Caco-2 (cell line): ENCODE results near the gene TNFRSF13B. TPM values are rescaled to one million over a fixed set of nuclear protein-coding genes. Genes with fewer than 3 reads are reported as not detected.

ENCODE experiments used
- BruUV-seq: library from RNA; stranded (reverse); fragments of 400-500 nt; replicated peaks from 2 replicates; lab custom pipeline; 2021; lab: Mats Ljungman, UMichigan
- CTCF ChIA-PET: fragments of 300-600 bp; sonication (Branson Sonifier 250); formaldehyde crosslinking; loops from one replicate; lab custom pipeline; 2022; ENCODE audit warnings: antibody characterized with exemption; lab: Charles Lee
- POLR2A ChIA-PET: fragments of 300-600 bp; sonication (Branson Sonifier 250); formaldehyde crosslinking; loops from one replicate; lab custom pipeline; 2022; ENCODE audit warnings: antibody characterized with exemption; lab: Charles Lee
- DNase-seq, 2 experiments: peaks; one replicate each; pipeline versions ENCODE4 v3.0.0 to v3.0.0-alpha.2; 2020 to 2022
- H3K27me3 ChIP-seq: replicated peaks from 2 replicates; pipeline ENCODE4 v1.6.0; 2011; ENCODE audit warnings: low read length; ENCODE audit not compliant: control insufficient read depth, insufficient read depth
- H3K36me3 ChIP-seq: 2 replicates; pipeline ENCODE4 v1.5.1; 2011; ENCODE audit warnings: low read length; ENCODE audit not compliant: control insufficient read depth, insufficient read depth
- H3K4me1 ChIP-seq: fragments of 250-450 bp; sonication (Bioruptor Pico); 2 replicates; pipeline ENCODE4 v1.5.1; 2020; ENCODE audit warnings: mild to moderate bottlenecking
- H3K4me3 ChIP-seq: 2 replicates; pipeline ENCODE4 v1.5.1; 2011; ENCODE audit warnings: low read depth, mild to moderate bottlenecking, control low read depth, low read length
- H3K9me3 ChIP-seq: fragments of 250-450 bp; sonication (Bioruptor Pico); 2 replicates; pipeline ENCODE4 v1.5.1; 2020; ENCODE audit warnings: mild to moderate bottlenecking, moderate library complexity
- H3K27ac Mint-ChIP-seq: one replicate; pipeline ENCODE4 v1.8.0; 2022; ENCODE audit warnings: mixed read lengths; ENCODE audit not compliant: unreplicated experiment
- H3K27me3 Mint-ChIP-seq: one replicate; pipeline ENCODE4 v1.8.0; 2022; ENCODE audit warnings: mixed read lengths; ENCODE audit not compliant: insufficient read depth, unreplicated experiment
- H3K36me3 Mint-ChIP-seq: one replicate; pipeline ENCODE4 v1.8.0; 2022; ENCODE audit warnings: mild to moderate bottlenecking, mixed read lengths; ENCODE audit not compliant: insufficient read depth, unreplicated experiment
- H3K4me1 Mint-ChIP-seq: one replicate; pipeline ENCODE4 v1.8.0; 2022; ENCODE audit warnings: low read depth, mixed read lengths; ENCODE audit not compliant: unreplicated experiment
- H3K4me3 Mint-ChIP-seq: one replicate; pipeline ENCODE4 v1.8.0; 2022; ENCODE audit warnings: mild to moderate bottlenecking, moderate library complexity, mixed read lengths; ENCODE audit not compliant: unreplicated experiment
- H3K9me3 Mint-ChIP-seq: one replicate; pipeline ENCODE4 v1.8.0; 2022; ENCODE audit warnings: mixed read lengths; ENCODE audit not compliant: unreplicated experiment
- intact Hi-C: fragments of 100-400 bp; cut with micrococcal nuclease; formaldehyde crosslinking; loops from one replicate; pipeline ENCODE4 v1.10.0; 2022; ENCODE audit not compliant: unreplicated experiment
- total RNA-seq: library from RNA; stranded (reverse); gene quantifications from 2 replicates; pipeline ENCODE4 v1.2.3, GENCODE V29; 2022
- TF ChIP-seq, protein P1 (sequence below), 2 experiments: fragments of 200-600 bp in 1 of 2; IDR thresholded peaks; 1 replicate in 1 of 2; 2 replicates in 1 of 2; pipeline versions ENCODE4 v1.5.1 to v1.8.0; 2011 to 2022; ENCODE audit warnings: antibody characterized with exemption in 1 of 2, control low read depth in 1 of 2, inconsistent platforms in 1 of 2, low read depth in 1 of 2, low read length in 1 of 2, mild to moderate bottlenecking in 1 of 2, moderate library complexity in 1 of 2; ENCODE audit not compliant: insufficient read depth in 1 of 2, severe bottlenecking in 1 of 2, unreplicated experiment in 1 of 2

Gene TNFRSF13B
- total RNA-seq, 1 experiment from 2014 or later, result not detected

DNA sequence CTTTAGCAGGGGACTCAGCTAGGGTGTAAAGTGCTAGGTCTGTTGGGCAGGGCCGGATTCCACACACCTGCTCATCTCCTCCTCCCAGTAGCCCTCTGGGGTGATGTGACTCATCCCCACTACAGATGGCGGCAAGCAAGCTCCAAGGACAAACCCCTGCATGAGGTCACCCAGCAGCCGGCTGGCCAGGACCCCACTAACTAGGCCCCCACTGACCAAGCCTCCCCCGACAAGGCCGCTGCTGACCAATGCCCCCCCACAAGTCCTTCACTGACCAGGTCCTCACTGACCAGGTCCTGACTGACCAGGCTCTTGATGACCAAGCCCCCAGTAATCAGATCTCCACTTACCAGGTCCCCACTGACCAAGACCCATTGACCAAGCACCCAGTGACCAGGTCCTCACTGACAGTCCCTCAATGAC is 36.7 kb downstream of the TNFRSF13B start:
- H3K4me3 ChIP-seq, result no peak overlapping the region
- ChIA-PET CTCF (no interaction called here), POLR2A (no interaction called here)
- intact Hi-C loops, result no loop called here
- TF ChIP-seq, protein P1, sequence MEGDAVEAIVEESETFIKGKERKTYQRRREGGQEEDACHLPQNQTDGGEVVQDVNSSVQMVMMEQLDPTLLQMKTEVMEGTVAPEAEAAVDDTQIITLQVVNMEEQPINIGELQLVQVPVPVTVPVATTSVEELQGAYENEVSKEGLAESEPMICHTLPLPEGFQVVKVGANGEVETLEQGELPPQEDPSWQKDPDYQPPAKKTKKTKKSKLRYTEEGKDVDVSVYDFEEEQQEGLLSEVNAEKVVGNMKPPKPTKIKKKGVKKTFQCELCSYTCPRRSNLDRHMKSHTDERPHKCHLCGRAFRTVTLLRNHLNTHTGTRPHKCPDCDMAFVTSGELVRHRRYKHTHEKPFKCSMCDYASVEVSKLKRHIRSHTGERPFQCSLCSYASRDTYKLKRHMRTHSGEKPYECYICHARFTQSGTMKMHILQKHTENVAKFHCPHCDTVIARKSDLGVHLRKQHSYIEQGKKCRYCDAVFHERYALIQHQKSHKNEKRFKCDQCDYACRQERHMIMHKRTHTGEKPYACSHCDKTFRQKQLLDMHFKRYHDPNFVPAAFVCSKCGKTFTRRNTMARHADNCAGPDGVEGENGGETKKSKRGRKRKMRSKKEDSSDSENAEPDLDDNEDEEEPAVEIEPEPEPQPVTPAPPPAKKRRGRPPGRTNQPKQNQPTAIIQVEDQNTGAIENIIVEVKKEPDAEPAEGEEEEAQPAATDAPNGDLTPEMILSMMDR (IDR thresholded peaks at IDR 0.05; ENCODE audit: insufficient read depth in 1 of 2, low read depth in 1 of 2, low read length in 1 of 2, severe bottlenecking in 1 of 2, unreplicated experiment in 1 of 2), result no peak
- no peaks in the 10 kb centered on the region for H3K4me1 ChIP-seq
- Mint-ChIP-seq H3K4me3 (no peak overlapping the region), H3K4me1 (no peaks in the 10 kb centered on the region), H3K27ac (no peak overlapping the region), H3K9me3 (no peaks in the 10 kb centered on the region), H3K27me3 (peaks cover 7% of the 10 kb centered on the region), H3K36me3 (no peaks in the 10 kb centered on the region)
- H3K36me3 ChIP-seq, result no peaks in the 10 kb centered on the region
- peak in 1 of 2 experiments; percentile 28 for DNase-seq
- no TSS peak for BruUV-seq
- no peaks in the 10 kb centered on the region; the same call in 1 of the 2 replicates for H3K27me3 ChIP-seq
- H3K9me3 ChIP-seq, result no peaks in the 10 kb centered on the region

DNA sequence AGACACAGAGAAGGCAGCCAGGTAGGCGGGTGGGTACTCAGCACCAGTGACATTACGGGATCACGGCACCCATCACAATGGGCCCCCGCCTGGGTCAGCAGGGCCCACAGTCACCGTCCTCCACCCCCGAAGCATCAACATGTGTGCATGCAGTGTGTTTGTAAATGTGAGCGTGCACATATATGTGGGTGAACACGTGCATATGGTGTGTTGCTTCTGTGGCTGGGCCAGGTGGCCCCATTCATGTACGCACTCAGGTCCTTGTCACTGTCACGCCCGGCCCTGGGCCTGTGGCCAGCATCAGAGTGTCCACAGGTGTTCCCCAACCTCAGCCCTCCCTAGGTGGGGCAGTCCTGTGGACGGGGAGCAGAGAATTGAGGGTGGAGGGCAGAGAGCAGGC is 37.1 kb downstream of the TNFRSF13B start:
- Mint-ChIP-seq H3K27ac (no peak overlapping the region), H3K9me3 (no peaks in the 10 kb centered on the region), H3K36me3 (no peaks in the 10 kb centered on the region), H3K4me3 (no peak overlapping the region), H3K4me1 (no peaks in the 10 kb centered on the region), H3K27me3 (peaks cover 7% of the 10 kb centered on the region)
- no TSS peak for BruUV-seq
- Histone ChIP-seq H3K9me3 (no peaks in the 10 kb centered on the region), H3K27me3 (no peaks in the 10 kb centered on the region; the same call in 1 of the 2 replicates), H3K36me3 (no peaks in the 10 kb centered on the region), H3K4me1 (no peaks in the 10 kb centered on the region), H3K4me3 (no peak overlapping the region)
- intact Hi-C loops, result no loop called here
- DNase-seq, result peak in 1 of 2 experiments; percentile 12
- POLR2A ChIA-PET, result no interaction called here
- CTCF ChIA-PET, result no interaction called here
- TF ChIP-seq, protein P1 (IDR thresholded peaks at IDR 0.05; ENCODE audit: insufficient read depth in 1 of 2, low read depth in 1 of 2, low read length in 1 of 2, severe bottlenecking in 1 of 2, unreplicated experiment in 1 of 2), result no peak

DNA sequence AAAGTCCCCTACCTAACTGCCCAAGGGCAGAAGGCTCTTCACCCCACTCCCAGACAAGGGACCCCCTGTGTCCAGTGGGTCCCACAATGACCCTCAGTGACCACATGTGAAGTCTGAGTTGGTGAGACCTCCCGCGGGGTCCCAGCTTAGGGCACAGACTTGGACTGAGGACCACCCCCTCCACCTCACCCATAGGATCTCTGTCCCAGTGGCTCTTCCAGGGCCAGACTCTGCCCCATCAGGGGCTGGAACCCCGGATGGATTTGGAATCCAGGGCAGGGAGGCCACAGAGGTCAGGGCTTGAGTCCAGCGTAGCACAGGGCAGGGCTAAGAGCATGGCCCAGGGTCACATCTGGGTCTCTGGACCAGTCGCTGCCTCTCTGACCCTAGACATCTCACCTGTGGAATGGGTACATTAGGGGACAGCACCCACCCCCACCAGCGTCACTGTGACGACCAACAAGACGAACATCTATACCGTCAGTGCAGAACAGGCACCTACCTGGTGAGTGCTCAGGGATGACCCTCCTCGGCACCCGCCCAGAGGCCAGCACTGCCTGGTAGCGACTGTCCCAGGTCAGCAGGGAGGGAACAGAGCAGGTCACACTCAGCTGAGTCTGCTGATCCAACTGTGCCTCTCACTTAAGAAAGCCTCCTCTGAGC is 37.7 kb downstream of the TNFRSF13B start:
- POLR2A ChIA-PET, result no interaction called here
- peaks cover 6% of the 10 kb centered on the region for H3K27me3 Mint-ChIP-seq
- CTCF ChIA-PET, result no interaction called here

More for the DNA sequence above, 37.7 kb downstream of the TNFRSF13B start:
- Histone ChIP-seq H3K36me3 (no peaks in the 10 kb centered on the region), H3K9me3 (no peaks in the 10 kb centered on the region), H3K27me3 (no peaks in the 10 kb centered on the region; the same call in 1 of the 2 replicates), H3K4me3 (no peak overlapping the region), H3K4me1 (no peaks in the 10 kb centered on the region)
- H3K9me3 Mint-ChIP-seq, result no peaks in the 10 kb centered on the region
- TF ChIP-seq, protein P1 (IDR thresholded peaks at IDR 0.05; ENCODE audit: insufficient read depth in 1 of 2, low read depth in 1 of 2, low read length in 1 of 2, severe bottlenecking in 1 of 2, unreplicated experiment in 1 of 2), result no peak
- BruUV-seq, result no TSS peak
- H3K4me1 Mint-ChIP-seq, result no peaks in the 10 kb centered on the region
- H3K36me3 Mint-ChIP-seq, result no peaks in the 10 kb centered on the region
- no peak overlapping the region for H3K4me3 Mint-ChIP-seq
- no peak overlapping the region for H3K27ac Mint-ChIP-seq
- intact Hi-C loops, result no loop called here
- peak in 1 of 2 experiments; percentile 23 for DNase-seq
